Neural crest cell (in vitro differentiated cells): Measurements from ENCODE around the gene PLVAP. TPM values are rescaled to one million over a fixed set of nuclear protein-coding genes. Genes with fewer than 3 reads are reported as not detected.

ENCODE experiments used
- DNase-seq: peaks from one replicate; pipeline ENCODE4 v3.0.0; 2021; ENCODE audit warnings: low read depth, mixed read lengths, low spot score
- H3K27ac Mint-ChIP-seq: one replicate; pipeline ENCODE4 v1.8.0; 2021; ENCODE audit warnings: mild to moderate bottlenecking, mixed read lengths; ENCODE audit not compliant: unreplicated experiment
- H3K27me3 Mint-ChIP-seq: 2 replicates; pipeline ENCODE4 v1.8.0; 2021; ENCODE audit warnings: low read depth, mild to moderate bottlenecking, mixed read lengths
- H3K36me3 Mint-ChIP-seq: 2 replicates; pipeline ENCODE4 v1.8.0; 2021; ENCODE audit warnings: low read depth, mild to moderate bottlenecking, mixed read lengths
- H3K4me1 Mint-ChIP-seq: 2 replicates; pipeline ENCODE4 v1.8.0; 2021; ENCODE audit warnings: mixed read lengths
- H3K4me3 Mint-ChIP-seq: one replicate; pipeline ENCODE4 v1.8.0; 2021; ENCODE audit warnings: mild to moderate bottlenecking, mixed read lengths
- H3K9me3 Mint-ChIP-seq: 2 replicates; pipeline ENCODE4 v1.8.0; 2021; ENCODE audit warnings: mixed read lengths
- CTCF ChIP-seq: fragments of 200-600 bp; sonication (generic); conservative IDR thresholded peaks from 2 replicates; pipeline ENCODE4 v1.5.0; 2021; ENCODE audit warnings: antibody characterized with exemption, mild to moderate bottlenecking
- total RNA-seq: library from RNA; stranded (reverse); gene quantifications from 2 replicates; pipeline ENCODE4 v1.2.1, GENCODE V29; 2021

Gene PLVAP
- total RNA-seq, 1 donor from 2014 or later: 1.8 TPM

- Mint-ChIP-seq H3K9me3 (no peaks in the 10 kb centered on the region), H3K4me1 (peaks cover 27% of the 10 kb centered on the region), H3K27ac (no peak overlapping the region), H3K36me3 (peaks cover 7% of the 10 kb centered on the region), H3K4me3 (peak overlapping the region; percentile 82), H3K27me3 (peaks cover 3% of the 10 kb centered on the region)
- no peak for DNase-seq
- no peak for TF ChIP-seq CTCF
These were observed 74.6 kb downstream of the PLVAP start for GRCh38 chr19:17302391-17303166.

Other genes starting within 250 kb of the PLVAP start
- gene USE1, start 162.0 kb downstream of the PLVAP start, total RNA-seq: 15.7 and 17.6 TPM in 2 replicates
- gene OCEL1, start 151.1 kb downstream of the PLVAP start, total RNA-seq: 10.4 and 12.0 TPM in 2 replicates
- 52.8 and 57.6 TPM in 2 replicates for gene NR2F6, start 131.4 kb downstream of the PLVAP start, total RNA-seq
- 0.23 and 0.57 TPM in 2 replicates for gene USHBP1, start 112.6 kb downstream of the PLVAP start, total RNA-seq
- 79.1 and 89.3 TPM in 2 replicates for gene BABAM1, start 109.9 kb downstream of the PLVAP start, total RNA-seq
- gene ANKLE1, start 95.4 kb downstream of the PLVAP start, total RNA-seq: 4.5 and 4.9 TPM in 2 replicates
- gene ABHD8, start 73.9 kb downstream of the PLVAP start, total RNA-seq: 8.1 and 8.5 TPM in 2 replicates
- gene MRPL34, start 71.5 kb downstream of the PLVAP start, total RNA-seq: 73.4 and 74.2 TPM in 2 replicates
- gene DDA1, start 67.8 kb downstream of the PLVAP start, total RNA-seq: 44.9 and 49.9 TPM in 2 replicates
- gene ANO8, start 42.5 kb downstream of the PLVAP start, total RNA-seq: 37.4 and 43.3 TPM in 2 replicates
- 57.8 TPM in 2 replicates for gene GTPBP3, start 39.8 kb downstream of the PLVAP start, total RNA-seq
- gene CCDC194, start 16.9 kb upstream of the PLVAP start, total RNA-seq: not detected in 2 replicates
- gene BST2, start 28.3 kb upstream of the PLVAP start, total RNA-seq: not detected in 2 replicates
- 47.6 and 48.1 TPM in 2 replicates for gene MVB12A, start 42.7 kb upstream of the PLVAP start, total RNA-seq
- 0.71 and 0.96 TPM in 2 replicates for gene TMEM221, start 71.3 kb upstream of the PLVAP start, total RNA-seq
- gene NXNL1, start 83.6 kb upstream of the PLVAP start, total RNA-seq: not detected in 2 replicates
- gene SLC27A1, start 93.2 kb upstream of the PLVAP start, total RNA-seq: 17.4 and 17.9 TPM in 2 replicates
- 91.2 and 99.7 TPM in 2 replicates for gene PGLS, start 134.3 kb upstream of the PLVAP start, total RNA-seq
- 78.4 and 81.7 TPM in 2 replicates for gene COLGALT1, start 178.3 kb upstream of the PLVAP start, total RNA-seq